ENCODE results near the gene DCAF4L1.

The DCAF4L1 gene, protein sequence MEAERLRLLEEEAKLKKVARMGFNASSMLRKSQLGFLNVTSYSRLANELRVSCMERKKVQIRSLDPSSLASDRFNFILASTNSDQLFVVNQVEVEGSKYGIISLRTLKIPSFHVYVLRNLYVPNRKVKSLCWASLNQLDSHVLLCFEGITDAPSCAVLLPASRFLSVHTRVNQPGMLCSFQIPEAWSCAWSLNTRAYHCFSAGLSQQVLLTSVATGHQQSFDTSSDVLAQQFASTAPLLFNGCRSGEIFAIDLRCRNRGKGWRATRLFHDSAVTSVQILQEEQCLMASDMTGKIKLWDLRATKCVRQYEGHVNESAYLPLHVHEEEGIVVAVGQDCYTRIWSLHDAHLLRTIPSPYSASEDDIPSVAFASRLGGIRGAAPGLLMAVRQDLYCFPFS

DNA sequence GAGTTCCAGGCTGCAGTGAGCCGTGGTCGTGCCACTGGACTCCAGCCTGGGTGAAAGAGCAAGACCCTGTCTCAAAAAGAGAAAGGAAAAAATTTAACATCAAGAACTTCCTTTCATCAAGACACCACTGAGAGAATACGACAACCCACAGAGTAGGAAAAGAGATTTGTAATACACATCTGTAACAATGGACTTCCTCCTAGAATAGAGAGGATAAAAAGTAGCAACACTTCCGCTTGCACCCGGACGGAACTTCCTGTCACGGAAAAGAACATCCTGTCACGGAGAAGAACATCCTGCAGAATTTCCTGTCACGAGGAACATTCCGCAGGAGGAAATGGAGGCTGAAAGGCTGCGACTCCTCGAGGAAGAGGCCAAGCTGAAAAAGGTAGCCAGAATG, at the start of gene DCAF4L1:
Gene DCAF4L1 (plus strand): TSS at position 301 of the 400 bp plus-strand sequence. CDS start 37 bp downstream, at position 338.
- no peak for DNase-seq (ENCODE audit: low read depth in 2 of 2, low spot score in 1 of 2)

DNA sequence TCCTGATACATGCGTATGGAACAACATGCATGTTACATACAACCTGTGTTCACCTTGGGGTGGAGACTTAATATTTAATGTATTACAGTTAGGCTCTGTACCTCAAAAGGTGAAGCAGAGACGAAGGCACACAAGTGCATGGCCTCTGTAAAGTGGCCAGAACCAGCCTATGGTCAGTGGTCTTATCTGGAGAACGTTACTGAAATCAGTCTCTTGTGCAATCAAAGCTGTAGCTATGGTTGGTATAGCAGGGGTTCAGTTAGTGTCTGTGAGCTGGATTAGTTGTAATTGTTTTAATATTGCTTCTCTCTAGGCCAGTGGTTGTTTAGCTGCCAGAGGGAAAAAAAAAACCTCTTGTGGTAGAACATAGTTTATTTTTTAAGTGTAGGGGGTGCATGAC, 48.6 kb upstream of the DCAF4L1 start:
- no peak for DNase-seq (ENCODE audit: low read depth in 2 of 2, low spot score in 1 of 2)

DNA sequence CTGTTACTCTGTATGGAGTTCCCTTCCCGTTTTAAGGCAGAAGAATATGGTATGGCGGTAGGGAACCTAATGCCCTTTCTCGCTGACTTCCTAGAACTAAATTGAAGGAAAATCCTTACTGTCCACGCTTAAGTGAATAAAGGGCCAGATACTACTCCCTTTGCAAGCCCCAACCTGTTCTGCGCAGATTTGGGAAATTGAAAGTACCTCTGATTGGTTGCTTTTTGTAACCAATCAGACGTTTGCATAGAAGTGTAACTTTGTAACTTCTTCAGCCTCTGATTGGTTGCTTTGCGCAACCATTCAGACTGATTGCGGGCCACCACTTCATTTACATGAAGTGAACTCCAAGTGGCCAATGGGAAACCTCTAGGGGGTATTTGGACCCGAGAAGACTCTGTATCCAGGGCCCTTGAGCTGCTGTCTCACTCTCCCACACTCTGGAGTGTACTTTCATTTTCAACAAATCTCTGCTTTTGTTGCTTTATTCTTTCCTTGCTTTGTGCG, 47.5 kb upstream of the DCAF4L1 start:
- DNase-seq (ENCODE audit: low read depth in 2 of 2, low spot score in 1 of 2) = no peak

DNA sequence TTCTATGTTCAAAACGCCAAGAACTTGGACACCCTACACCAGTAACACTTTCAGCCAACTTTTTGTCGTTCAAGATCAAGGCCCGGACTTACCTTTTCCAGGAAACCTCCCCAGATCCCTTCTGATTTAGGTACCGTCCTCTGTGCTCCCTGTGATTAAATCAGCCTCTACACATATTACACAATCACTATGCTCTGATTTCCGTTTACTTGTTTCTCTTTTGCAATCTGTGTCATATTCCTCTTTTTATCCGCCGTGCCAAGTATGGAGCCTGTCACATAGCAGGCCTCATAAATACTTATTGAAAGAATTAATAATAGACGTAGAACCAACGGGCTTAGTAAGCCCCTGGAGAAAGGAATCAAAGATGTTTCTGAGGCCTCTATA, 47.0 kb upstream of the DCAF4L1 start:
- DNase-seq (ENCODE audit: low read depth in 2 of 2, low spot score in 1 of 2) = no peak

DNA sequence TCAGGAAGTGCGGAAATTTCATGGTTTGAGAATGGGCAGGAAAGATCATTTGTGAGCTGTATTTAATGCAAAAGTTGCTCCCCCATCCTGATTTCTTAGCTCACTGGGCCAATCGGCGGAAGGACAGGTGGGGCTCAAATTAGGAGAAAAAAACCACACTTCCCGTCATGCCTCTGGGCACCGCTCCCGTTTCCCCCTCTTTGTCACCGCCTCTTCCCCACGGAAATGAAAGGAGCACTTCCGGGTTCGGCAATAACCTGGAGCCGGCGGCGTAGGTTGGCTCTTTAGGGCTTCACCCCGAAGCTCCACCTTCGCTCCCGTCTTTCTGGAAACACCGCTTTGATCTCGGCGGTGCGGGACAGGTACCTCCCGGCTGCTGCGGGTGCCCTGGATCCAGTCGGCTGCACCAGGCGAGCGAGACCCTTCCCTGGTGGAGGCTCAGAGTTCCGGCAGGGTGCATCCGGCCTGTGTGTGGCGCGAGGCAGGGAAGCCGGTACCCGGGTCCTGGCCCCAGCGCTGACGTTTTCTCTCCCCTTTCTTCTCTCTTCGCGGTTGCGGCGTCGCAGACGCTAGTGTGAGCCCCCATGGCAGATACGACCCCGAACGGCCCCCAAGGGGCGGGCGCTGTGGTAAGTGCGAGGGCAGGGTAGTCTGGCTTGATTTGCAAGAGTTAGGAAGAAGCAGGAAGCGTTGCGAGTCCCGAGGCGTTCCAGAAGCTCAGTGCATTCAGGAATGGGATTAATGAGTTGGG, 46.5 kb upstream of the DCAF4L1 start, which contains the start of gene TMEM33:
Gene TMEM33 (plus strand): TSS at position 529 of the 751 bp plus-strand sequence. CDS start 56 bp downstream, at position 585.
- DNase-seq (ENCODE audit: low read depth in 2 of 2, low spot score in 1 of 2) = peak; percentile 31 to 50

DNA sequence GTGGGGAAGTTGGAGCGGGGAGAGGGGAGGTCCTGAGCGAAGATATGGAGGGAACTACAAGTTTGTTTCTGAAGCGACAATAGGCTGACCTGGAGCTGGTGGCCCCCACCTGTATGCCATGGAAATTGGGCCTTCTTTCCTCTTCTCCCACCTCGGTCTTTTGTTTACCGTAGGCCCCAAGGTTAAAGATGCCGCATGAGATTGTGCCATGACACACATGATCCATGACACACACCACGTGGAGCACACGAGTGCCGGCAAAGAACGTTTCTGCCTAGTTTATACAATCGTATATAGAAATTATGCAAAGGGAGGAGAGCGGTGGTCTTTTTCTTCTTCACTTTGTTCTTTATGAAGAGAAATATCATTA, 45.9 kb upstream of the DCAF4L1 start:
- DNase-seq (ENCODE audit: low read depth in 2 of 2, low spot score in 1 of 2) = no peak

DNA sequence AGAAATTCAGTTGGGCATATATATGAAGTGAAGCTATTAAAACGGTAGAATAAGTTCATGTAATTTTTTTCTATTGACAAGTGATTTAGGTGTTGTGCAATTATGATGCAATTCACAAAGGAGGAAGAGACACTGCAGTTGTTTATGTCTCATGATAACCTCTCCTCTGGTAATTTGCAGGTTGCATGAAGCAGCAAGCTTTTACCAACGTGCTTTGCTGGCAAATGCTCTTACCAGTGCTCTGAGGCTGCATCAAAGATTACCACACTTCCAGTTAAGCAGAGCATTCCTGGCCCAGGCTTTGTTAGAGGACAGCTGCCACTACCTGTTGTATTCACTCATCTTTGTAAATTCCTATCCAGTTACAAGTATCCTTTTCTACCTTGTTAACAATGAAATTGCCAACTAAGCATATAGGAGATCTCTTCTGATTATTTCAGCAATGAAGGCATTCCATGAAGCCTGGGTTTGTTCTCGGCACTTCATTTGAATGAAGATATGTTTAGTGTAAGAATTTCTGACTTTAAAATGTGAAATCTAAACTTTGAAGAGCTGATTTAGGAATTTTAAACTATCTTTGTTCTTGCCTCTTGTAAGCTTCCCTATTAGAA, 42.4 kb upstream of the DCAF4L1 start:
- no peak for DNase-seq (ENCODE audit: low read depth in 2 of 2, low spot score in 1 of 2)

DNA sequence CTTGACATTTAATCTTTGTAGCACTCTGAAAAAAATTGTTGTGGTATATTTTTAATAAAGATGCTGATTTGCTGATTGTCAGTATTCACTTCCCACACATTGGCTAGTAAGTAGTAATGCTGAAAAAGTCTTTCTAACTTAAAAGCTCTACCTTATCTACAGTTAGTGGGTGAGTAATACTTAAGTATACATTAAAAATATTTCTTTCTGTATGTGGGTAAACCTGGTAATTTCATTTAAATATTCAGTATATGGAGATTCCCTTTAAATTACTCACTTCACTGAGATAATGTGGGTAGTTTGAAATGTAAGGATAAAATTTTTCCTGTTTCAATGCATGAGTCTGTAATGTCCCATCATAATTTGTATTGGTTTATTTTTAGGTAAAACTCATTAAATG, 40.7 kb upstream of the DCAF4L1 start:
- DNase-seq (ENCODE audit: low read depth in 2 of 2, low spot score in 1 of 2) = no peak

DNA sequence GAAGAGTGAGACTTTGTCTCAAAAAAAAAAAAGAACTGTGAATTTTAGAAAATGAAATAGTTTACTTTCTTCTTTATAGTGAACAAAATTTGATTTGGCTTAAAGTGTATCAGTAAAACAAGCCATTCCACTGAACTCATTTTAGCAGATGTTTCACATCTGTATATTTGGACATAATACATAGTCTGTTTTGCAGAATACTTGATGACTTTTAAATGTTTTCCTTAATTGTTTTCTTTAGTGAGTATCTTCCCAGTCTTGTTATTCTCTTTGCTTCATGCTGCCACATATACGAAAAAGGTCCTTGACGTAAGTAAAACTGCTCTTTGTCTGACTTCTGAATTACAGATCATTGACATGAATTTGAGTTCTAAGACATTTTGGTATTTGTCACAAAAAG, 38.0 kb upstream of the DCAF4L1 start:
- no peak for DNase-seq (ENCODE audit: low read depth in 2 of 2, low spot score in 1 of 2)

DNA sequence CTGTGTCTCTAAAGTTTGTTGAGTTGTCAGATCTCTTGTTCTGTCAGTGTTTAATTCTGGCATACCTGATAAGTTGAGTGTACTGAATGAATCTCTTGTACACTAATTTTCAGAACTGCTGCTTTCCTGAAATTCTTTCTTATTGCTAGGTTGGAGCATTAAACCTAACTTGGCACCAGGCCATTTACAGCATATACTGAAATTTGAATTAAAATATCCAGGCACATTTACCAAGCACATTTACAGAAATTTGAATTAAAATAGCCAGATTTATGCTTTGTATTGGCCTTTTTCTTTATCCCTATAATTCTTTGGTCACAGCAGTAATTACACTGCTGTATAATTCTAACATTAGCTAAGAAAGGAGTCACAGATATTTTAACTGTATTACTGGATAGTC, 37.5 kb upstream of the DCAF4L1 start:
- no peak for DNase-seq (ENCODE audit: low read depth in 2 of 2, low spot score in 1 of 2)

DNA sequence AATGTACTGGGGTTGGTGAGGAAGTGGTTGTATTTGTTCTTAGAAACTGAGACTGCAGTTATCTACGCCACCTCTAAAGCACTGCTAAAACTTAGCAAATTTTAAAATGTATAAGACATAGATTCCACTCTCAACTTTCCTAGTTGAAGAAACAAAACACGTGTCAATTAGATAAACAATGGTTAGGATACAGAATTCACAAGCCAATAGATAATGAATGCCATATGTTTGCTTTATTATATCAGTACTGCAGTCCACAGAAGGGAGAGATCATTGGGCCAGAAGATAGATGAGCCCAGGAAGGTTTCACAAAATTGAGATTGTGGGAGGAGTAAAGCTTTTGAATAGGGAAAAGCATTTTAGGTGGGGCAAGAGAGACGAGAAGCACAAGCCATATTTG, 32.0 kb upstream of the DCAF4L1 start:
- DNase-seq (ENCODE audit: low read depth in 2 of 2, low spot score in 1 of 2) = no peak

DNA sequence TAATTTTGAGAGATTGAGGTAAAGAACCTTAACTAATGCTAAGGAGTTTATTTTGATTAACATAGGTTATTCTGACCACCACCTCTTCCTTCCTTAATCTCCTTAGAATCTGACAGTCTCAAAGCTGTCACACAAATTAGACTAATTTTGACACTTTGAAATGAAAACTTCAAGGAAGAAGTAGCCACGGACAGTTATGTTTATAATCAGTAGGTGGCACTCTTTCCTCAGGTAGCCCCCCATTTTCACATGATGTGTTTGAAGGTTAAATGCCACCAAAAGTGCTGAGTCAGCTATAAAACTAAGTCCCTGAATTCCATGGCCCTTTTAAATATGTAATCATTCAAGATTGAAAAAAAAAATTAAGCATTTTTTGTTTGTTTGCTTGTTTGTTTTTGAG, 23.9 kb upstream of the DCAF4L1 start:
- DNase-seq (ENCODE audit: low read depth in 2 of 2, low spot score in 1 of 2) = no peak

DNA sequence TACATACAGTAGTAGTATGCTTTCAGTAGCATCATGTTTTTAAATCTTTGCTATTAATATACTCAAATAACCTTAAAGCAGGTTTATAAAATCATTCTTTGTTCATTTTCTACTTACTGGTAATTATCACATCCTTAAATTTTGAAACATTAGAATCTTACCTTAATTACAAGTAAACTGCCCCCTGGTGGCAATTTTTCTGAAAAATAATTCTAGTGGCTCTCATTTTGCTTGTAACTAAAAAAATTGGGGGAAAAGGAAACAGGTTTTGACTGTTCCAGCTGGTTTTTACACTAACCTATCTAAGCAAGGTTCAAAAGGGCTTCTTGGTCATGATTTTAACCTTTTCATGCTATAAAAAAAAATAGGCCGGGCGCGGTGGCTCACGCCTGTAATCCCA, 18.5 kb upstream of the DCAF4L1 start:
- DNase-seq (ENCODE audit: low read depth in 2 of 2, low spot score in 1 of 2) = no peak

DNA sequence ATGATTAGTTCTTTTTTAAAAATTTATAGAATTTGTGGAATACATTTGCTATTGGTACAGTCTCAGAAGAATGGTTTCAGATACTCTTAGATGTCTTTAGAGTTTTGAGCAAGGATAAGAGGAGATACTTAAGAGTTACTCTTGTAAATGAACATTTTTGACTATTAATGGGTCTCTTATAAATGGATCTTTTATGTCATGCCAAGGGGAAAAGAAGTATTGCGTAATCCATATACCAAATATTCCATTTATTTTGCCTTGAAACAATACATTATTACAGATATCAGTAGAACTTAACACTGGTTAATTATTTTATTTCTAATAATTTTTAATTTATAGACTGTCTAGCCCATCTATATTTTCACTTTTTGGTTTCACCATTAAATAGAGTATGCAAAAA, 17.2 kb upstream of the DCAF4L1 start:
- no peak for DNase-seq (ENCODE audit: low read depth in 2 of 2, low spot score in 1 of 2)

DNA sequence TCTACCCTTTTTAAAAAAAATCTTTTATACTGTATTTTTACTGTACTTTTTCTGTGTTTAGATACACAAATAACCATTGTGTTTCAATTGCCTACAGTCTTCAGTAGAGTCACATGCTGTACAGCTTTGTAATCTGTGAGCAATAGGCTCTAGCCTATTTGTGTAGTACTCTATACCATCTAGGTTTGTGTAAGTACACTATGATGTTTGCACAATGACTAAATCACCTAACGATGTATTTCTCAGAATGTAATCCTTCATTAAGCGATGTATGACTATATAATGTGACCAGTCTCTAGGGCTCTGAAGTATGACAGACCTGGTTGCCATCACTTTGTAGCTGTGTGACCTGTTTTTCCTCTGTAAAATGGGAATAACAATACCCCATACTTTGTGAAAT, 14.2 kb upstream of the DCAF4L1 start:
- no peak for DNase-seq (ENCODE audit: low read depth in 2 of 2, low spot score in 1 of 2)

DNA sequence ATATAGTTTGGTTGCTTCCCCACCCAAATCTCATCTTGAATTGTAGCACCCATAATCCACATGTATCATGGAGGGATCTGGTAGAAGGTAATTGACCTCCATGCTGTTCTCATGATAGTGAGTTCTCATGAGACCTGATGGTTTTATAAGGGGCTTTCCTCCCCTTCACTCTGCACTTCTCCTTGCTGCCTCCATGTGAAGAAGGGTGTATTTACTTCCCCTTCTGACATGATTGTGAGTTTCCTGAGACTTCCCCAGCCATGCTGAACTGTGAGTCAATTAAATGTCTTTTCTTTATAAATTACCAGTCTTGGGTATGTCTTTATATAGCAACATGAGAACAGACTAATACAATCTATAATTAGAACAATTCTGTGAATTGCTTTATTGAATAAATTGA, 11.9 kb upstream of the DCAF4L1 start:
- no peak for DNase-seq (ENCODE audit: low read depth in 2 of 2, low spot score in 1 of 2)

DNA sequence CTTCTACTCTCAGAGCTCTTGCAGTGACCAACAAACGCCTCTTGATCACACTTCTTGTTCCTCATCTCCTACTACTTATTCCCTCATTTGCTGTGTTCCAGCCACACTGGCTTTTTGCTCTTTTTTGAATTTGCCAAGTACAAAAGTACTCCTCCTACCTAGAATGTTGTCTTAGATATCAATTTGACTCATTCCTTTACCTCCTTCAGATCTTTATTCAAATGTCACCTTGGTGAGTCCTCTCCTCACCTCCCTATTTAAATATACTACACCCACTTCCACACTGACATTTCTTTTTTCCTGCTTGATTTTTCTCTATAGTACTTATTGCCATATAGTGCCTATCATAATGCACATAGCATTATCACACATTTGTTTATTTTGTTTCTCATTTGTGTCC, 6.2 kb upstream of the DCAF4L1 start:
- DNase-seq (ENCODE audit: low read depth in 2 of 2, low spot score in 1 of 2) = no peak

DNA sequence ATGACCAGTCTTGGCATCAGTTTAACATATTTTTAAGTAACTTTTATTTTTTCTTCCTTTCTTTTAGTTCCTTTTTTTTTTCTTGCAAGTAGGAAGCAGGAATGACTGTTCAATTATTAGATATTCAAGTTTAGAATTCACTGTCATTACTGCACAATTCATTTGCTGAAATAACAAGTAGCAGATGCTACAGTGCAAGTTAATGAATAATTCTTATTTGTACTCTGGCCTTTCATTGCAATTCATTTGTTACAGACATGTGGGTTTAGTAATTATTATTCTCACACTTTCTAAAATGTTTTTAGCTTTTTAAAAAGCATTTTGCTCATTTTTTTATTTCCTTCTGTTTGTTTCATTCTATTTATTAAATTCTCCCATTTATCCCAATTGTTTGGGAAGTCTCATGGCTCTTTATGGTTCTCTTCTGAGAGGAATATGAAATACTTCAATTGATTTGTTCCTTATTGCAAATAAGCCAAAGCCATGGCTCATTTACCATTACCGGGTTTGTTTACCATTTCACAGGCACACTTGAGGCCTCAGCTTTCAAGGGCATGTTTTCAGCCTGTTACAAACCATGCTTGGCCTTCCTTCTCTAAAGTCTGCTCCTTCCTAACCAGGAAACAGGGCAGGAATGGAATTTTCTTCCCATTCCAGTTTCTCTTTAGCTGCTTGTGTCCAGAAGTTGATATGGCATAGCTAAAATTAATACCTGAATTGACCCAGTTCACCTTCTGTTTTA, 4.6 kb upstream of the DCAF4L1 start:
- no peak for DNase-seq (ENCODE audit: low read depth in 2 of 2, low spot score in 1 of 2)

DNA sequence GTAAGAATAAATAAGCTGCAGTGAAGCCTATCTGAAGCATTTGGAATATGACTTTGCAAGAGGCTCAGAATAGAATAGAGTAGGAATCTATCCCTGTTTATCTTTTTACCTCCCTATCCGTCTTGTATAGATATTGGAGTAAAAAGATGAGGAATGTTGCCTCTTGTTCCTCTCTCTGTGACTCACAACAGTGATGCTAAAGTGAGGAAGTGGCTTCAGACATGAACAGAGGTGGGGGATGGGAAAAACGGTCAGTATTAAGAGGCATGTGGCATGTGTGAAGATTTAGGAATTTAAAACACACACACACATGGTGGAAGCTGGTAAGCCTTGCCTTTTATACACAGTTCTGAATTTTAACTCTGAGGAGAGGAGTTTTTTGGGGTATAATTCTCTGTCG, 3.8 kb upstream of the DCAF4L1 start:
- DNase-seq (ENCODE audit: low read depth in 2 of 2, low spot score in 1 of 2) = no peak

DNA sequence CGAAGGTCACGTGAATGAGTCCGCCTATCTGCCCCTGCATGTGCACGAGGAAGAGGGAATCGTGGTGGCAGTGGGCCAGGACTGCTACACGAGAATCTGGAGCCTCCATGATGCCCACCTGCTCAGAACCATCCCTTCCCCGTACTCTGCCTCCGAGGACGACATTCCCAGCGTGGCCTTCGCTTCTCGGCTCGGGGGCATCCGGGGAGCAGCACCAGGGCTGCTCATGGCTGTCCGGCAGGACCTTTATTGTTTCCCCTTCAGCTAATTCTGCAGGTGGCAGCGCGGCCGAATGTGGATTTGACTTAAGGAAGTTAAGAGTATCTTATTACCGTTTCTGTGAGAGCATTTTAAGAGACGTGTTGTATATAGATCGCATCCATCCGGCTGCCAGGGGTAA, 1.2 kb downstream of the DCAF4L1 start:
- DNase-seq (ENCODE audit: low read depth in 2 of 2, low spot score in 1 of 2) = no peak

DNA sequence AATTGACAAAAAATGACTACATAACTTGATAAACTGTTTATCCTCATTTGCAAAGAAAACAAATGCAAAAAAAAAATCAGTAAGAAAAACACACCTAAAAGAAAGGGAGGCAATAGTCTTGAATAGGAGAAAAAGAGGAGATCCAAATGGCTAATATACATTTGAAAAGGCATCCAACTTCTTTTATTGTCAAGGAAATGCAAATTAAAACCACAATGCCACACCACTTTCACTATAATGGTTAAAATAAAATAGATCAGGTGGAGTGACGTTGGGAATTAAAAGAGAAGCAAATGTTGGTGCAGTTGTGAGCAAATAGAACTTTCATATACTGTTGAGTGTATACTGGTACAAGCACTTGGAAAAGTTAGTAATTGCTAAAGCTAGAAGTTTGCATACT, 3.6 kb downstream of the DCAF4L1 start:
- no peak for DNase-seq (ENCODE audit: low read depth in 2 of 2, low spot score in 1 of 2)

Data from stimulated activated CD8-positive, alpha-beta memory T cell treated with anti-CD3 and anti-CD28 coated beads, Interleukin-4, amount 100 ng/mL, for 1 hour (primary cell).